ENCODE data around the gene TRMT1.
"Not testable (repeated sequence)": the region's sequence is repeated elsewhere in the genome, so short reads cannot be mapped to it uniquely, and the experiment has no call there.

Gene TRMT1

GRCh38 chr19:13153569-13154240 is 37.2 kb upstream of the TRMT1 start:
- DNase-seq (ENCODE audit: low spot score) = no peak
- H3K4me3 Mint-ChIP-seq = peak overlapping the region; percentile 92
- peaks cover 32% of the 10 kb centered on the region for H3K36me3 Mint-ChIP-seq (ENCODE audit: low read depth)
- H3K27me3 Mint-ChIP-seq (ENCODE audit: low read depth) = peaks cover 6% of the 10 kb centered on the region
- H3K4me1 Mint-ChIP-seq (ENCODE audit: low read depth) = peaks cover 38% of the 10 kb centered on the region
- peak overlapping the region; percentile 99 for H3K27ac Mint-ChIP-seq
- no peaks in the 10 kb centered on the region for H3K9me3 Mint-ChIP-seq

GRCh38 chr19:13152974-13153568 is 36.5 kb upstream of the TRMT1 start:
- peaks cover 6% of the 10 kb centered on the region for H3K27me3 Mint-ChIP-seq (ENCODE audit: low read depth)
- peak; percentile 96 for DNase-seq (ENCODE audit: low spot score)
- H3K9me3 Mint-ChIP-seq = no peaks in the 10 kb centered on the region
- peaks cover 30% of the 10 kb centered on the region for H3K36me3 Mint-ChIP-seq (ENCODE audit: low read depth)
- peak overlapping the region; percentile 92 for H3K4me3 Mint-ChIP-seq
- H3K4me1 Mint-ChIP-seq (ENCODE audit: low read depth) = peaks cover 35% of the 10 kb centered on the region
- H3K27ac Mint-ChIP-seq = peak overlapping the region; percentile 99

GRCh38 chr19:13152356-13152973 is 35.9 kb upstream of the TRMT1 start:
- no peaks in the 10 kb centered on the region for H3K9me3 Mint-ChIP-seq
- no peak for DNase-seq (ENCODE audit: low spot score)
- H3K27me3 Mint-ChIP-seq (ENCODE audit: low read depth) = peaks cover 6% of the 10 kb centered on the region
- peak overlapping the region; percentile 99 for H3K27ac Mint-ChIP-seq
- peaks cover 30% of the 10 kb centered on the region for H3K36me3 Mint-ChIP-seq (ENCODE audit: low read depth)
- H3K4me3 Mint-ChIP-seq = peak overlapping the region; percentile 92
- H3K4me1 Mint-ChIP-seq (ENCODE audit: low read depth) = peaks cover 30% of the 10 kb centered on the region

- H3K36me3 Mint-ChIP-seq (ENCODE audit: low read depth) = peaks cover 33% of the 10 kb centered on the region
- H3K9me3 Mint-ChIP-seq = no peaks in the 10 kb centered on the region
Observed at GRCh38 chr19:13151605-13152355, 35.2 kb upstream of the TRMT1 start.

GRCh38 chr19:13150931-13151604 is 34.5 kb upstream of the TRMT1 start:
- peaks cover 33% of the 10 kb centered on the region for H3K36me3 Mint-ChIP-seq (ENCODE audit: low read depth)
- H3K27me3 Mint-ChIP-seq (ENCODE audit: low read depth) = peaks cover 6% of the 10 kb centered on the region
- H3K4me1 Mint-ChIP-seq (ENCODE audit: low read depth) = peaks cover 20% of the 10 kb centered on the region
- H3K9me3 Mint-ChIP-seq = no peaks in the 10 kb centered on the region
- peak overlapping the region; percentile 82 for H3K27ac Mint-ChIP-seq
- H3K4me3 Mint-ChIP-seq = peak overlapping the region; percentile 92
- DNase-seq (ENCODE audit: low spot score) = no peak

More at GRCh38 chr19:13151605-13152355, 35.2 kb upstream of the TRMT1 start:
- Mint-ChIP-seq H3K4me1 (ENCODE audit: low read depth) (peaks cover 27% of the 10 kb centered on the region), H3K27me3 (ENCODE audit: low read depth) (peaks cover 6% of the 10 kb centered on the region), H3K27ac (peak overlapping the region; percentile 99), H3K4me3 (peak overlapping the region; percentile 92)
- peak; percentile 96 for DNase-seq (ENCODE audit: low spot score)

- Mint-ChIP-seq H3K27ac (peak within 1 kb of the TSS; percentile 82), H3K9me3 (no peaks in the 10 kb centered on the region), H3K4me1 (ENCODE audit: low read depth) (peaks cover 18% of the 10 kb centered on the region), H3K27me3 (ENCODE audit: low read depth) (peaks cover 6% of the 10 kb centered on the region), H3K4me3 (peak within 1 kb of the TSS; percentile 92), H3K36me3 (ENCODE audit: low read depth) (peaks cover 30% of the 10 kb centered on the region)
- DNase-seq (ENCODE audit: low spot score) = peak; percentile 94
Observed at GRCh38 chr19:13150187-13150930, 33.8 kb upstream of the TRMT1 start, which contains the start of the genes IER2 and STX10. Gene IER2, plus strand, starts transcription at chr19:13150411. Its CDS starts 2,776 bp downstream, at chr19:13153187. Gene STX10, minus strand, starts transcription at chr19:13150375. Its CDS starts 202 bp downstream, at chr19:13150173.

GRCh38 chr19:13149628-13150186 is 33.2 kb upstream of the TRMT1 start:
- Mint-ChIP-seq H3K27ac (peak overlapping the region; percentile 82), H3K9me3 (no peaks in the 10 kb centered on the region), H3K4me1 (ENCODE audit: low read depth) (peaks cover 18% of the 10 kb centered on the region), H3K4me3 (peak overlapping the region; percentile 92), H3K27me3 (ENCODE audit: low read depth) (peaks cover 6% of the 10 kb centered on the region), H3K36me3 (ENCODE audit: low read depth) (peaks cover 27% of the 10 kb centered on the region)
- peak; percentile 41 for DNase-seq (ENCODE audit: low spot score)

GRCh38 chr19:13149173-13149627 is 32.7 kb upstream of the TRMT1 start:
- DNase-seq (ENCODE audit: low spot score) = not testable (repeated sequence)

GRCh38 chr19:13146763-13147563 is 30.4 kb upstream of the TRMT1 start:
- Mint-ChIP-seq H3K9me3 (no peaks in the 10 kb centered on the region), H3K4me3 (peak overlapping the region; percentile 54), H3K27me3 (ENCODE audit: low read depth) (no peaks in the 10 kb centered on the region), H3K36me3 (ENCODE audit: low read depth) (peaks cover 12% of the 10 kb centered on the region), H3K27ac (no peak overlapping the region), H3K4me1 (ENCODE audit: low read depth) (peaks cover 18% of the 10 kb centered on the region)
- DNase-seq (ENCODE audit: low spot score) = no peak

More at GRCh38 chr19:13149173-13149627, 32.7 kb upstream of the TRMT1 start:
- Mint-ChIP-seq H3K36me3 (ENCODE audit: low read depth) (peaks cover 22% of the 10 kb centered on the region), H3K4me3 (peak overlapping the region; percentile 92), H3K4me1 (ENCODE audit: low read depth) (peaks cover 18% of the 10 kb centered on the region), H3K27ac (peak overlapping the region; percentile 57)
- H3K27me3 Mint-ChIP-seq (ENCODE audit: low read depth); H3K9me3 Mint-ChIP-seq: not testable (repeated sequence)

- no peak for DNase-seq (ENCODE audit: low spot score)
- H3K4me3 Mint-ChIP-seq = no peak overlapping the region
- peaks cover 23% of the 10 kb centered on the region for H3K36me3 Mint-ChIP-seq (ENCODE audit: low read depth)
- no peaks in the 10 kb centered on the region for H3K27me3 Mint-ChIP-seq (ENCODE audit: low read depth)
- no peak overlapping the region for H3K27ac Mint-ChIP-seq
- no peaks in the 10 kb centered on the region for H3K4me1 Mint-ChIP-seq (ENCODE audit: low read depth)
- H3K9me3 Mint-ChIP-seq = no peaks in the 10 kb centered on the region
Observed at GRCh38 chr19:13139633-13140311, 23.2 kb upstream of the TRMT1 start.

GRCh38 chr19:13138916-13139198 is 22.3 kb upstream of the TRMT1 start:
- H3K27me3 Mint-ChIP-seq (ENCODE audit: low read depth) = no peaks in the 10 kb centered on the region
- H3K27ac Mint-ChIP-seq = no peak overlapping the region
- DNase-seq (ENCODE audit: low spot score) = no peak
- no peak overlapping the region for H3K4me3 Mint-ChIP-seq
- peaks cover 21% of the 10 kb centered on the region for H3K36me3 Mint-ChIP-seq (ENCODE audit: low read depth)
- peaks cover 1% of the 10 kb centered on the region for H3K4me1 Mint-ChIP-seq (ENCODE audit: low read depth)
- no peaks in the 10 kb centered on the region for H3K9me3 Mint-ChIP-seq

Measured in T-helper 2 cell treated with Interferon-gamma antibody and Interleukin-4, amounts not matched to agents 5 μg/mL and 100 μg/mL, for 36 hours (primary cell).